Activated CD4-positive, CD25-positive, alpha-beta regulatory T cell treated with anti-CD3 and anti-CD28 coated beads, Interleukin-2, amount 50 U/mL, for 72 hours (primary cell): ENCODE results near the gene SALL4.

Source experiments
- DNase-seq: peaks from one replicate; pipeline ENCODE4 v3.0.0; 2021

Gene SALL4

DNA sequence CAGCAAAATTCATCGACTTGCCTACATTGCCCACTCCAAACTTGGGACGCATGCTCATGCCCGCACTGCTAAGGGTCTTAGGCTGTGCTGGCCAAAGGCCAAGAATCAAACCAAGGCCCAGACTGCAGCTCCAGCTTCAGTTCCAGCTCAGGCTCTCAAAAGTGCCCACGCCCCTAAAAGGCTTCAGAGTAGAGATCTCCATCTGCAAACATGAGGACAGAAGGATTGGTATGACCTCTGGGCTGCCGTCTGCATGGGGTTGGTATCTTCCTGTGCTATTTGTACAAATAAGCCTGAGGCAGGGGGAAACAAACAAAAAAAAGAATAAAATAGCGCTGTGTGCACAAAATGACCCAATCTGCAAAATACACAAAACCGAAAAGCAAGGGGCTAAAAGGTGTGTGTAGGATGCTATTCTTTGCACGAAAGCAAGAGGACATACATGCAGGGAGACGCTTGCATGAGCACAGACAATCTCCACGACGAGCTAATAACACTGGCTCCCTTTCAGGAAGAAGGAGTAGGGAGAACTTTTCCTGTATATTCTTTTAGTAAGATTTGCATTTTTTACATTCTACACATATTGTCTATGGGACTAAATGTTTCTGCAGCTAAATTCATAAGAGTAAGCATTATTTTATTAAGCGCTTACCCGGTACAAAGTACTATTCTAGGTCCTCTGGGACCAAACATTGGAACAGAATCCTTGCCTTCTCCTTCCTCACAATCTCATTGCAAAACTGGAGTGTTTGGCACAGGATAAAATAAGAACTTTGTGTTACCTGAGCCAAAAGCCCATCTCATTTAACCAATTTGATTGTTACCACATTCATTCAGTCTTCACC is 67.2 kb downstream of the SALL4 start:
- no peak for DNase-seq

DNA sequence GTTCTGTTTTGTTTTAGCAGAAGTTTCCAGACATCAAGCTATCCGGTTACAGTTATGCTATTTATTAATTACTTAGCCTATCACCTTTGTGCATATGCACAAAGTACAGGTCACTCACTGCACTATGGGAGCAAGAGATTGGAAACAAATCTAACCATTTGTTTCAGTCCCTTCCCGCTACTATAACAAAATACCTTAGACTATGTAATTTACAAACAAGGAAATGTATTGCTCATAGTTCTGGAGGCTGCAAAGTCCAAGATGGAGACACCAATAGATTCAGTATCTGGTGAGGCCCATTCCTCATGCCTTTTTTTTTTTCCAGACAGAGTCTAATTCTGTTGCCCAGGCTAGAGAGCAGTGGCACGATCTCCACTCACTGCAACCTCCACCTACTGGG is 69.3 kb downstream of the SALL4 start:
- no peak for DNase-seq
